HFF-Myc (cell line): Measurements from ENCODE around the gene STN1.

Source experiments
- DNase-seq: peaks from one replicate; pipeline ENCODE4 v3.0.0-alpha.2; 2011; ENCODE audit warnings: low read depth; ENCODE audit errors: extremely low read depth
- H3K4me3 ChIP-seq: replicated peaks from 2 replicates; pipeline ENCODE4 v1.5.1; 2011; ENCODE audit warnings: low read depth, mild to moderate bottlenecking, control low read depth, low read length
- CTCF ChIP-seq: IDR thresholded peaks from 2 replicates; pipeline ENCODE4 v1.5.1; 2012; ENCODE audit warnings: mild to moderate bottlenecking, low read depth, low read length, control low read depth; ENCODE audit errors: missing control alignments

STN1 gene, protein sequence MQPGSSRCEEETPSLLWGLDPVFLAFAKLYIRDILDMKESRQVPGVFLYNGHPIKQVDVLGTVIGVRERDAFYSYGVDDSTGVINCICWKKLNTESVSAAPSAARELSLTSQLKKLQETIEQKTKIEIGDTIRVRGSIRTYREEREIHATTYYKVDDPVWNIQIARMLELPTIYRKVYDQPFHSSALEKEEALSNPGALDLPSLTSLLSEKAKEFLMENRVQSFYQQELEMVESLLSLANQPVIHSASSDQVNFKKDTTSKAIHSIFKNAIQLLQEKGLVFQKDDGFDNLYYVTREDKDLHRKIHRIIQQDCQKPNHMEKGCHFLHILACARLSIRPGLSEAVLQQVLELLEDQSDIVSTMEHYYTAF

GRCh38 chr10:103918053-103918846, at the start of gene STN1:
Gene STN1 (minus strand): TSS chr10:103918184. CDS start chr10:103917594, 590 bp downstream.
- H3K4me3 ChIP-seq = peak within 1 kb of the TSS; percentile 72
- DNase-seq = peak; percentile 87
- TF ChIP-seq CTCF = no peak

GRCh38 chr10:103967448-103968071, 49.6 kb upstream of the STN1 start:
- no peak for DNase-seq
- peak overlapping the region; percentile 84 for H3K4me3 ChIP-seq
- no peak for TF ChIP-seq CTCF

- no peak for DNase-seq
- H3K4me3 ChIP-seq = peak within 1 kb of the TSS; percentile 84
- no peak for TF ChIP-seq CTCF
Measured at GRCh38 chr10:103966671-103967447, 48.9 kb upstream of the STN1 start, which contains the start of gene SLK. Gene SLK (plus strand): TSS chr10:103967140. CDS start chr10:103967746, 606 bp downstream.

DNA sequence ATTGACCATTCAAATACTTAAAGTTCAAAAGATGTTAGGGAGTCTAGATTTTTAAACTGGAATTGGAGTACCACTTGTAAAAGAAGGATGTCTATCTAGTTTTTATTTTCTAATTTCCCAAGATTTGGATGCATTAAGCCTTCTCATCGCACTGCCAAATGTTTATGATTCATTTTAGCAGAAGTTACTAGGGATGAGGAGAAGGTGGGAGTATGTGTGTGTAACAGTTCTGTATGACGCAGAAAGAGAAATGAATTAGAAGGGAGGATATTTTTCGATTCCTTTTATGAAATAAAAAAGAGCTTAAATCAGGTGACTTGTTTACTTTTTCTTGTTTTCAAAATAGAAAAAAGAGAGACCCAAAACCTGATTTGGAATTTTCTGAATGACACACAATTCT, 42.1 kb upstream of the STN1 start:
- DNase-seq = no peak
- no peak overlapping the region for H3K4me3 ChIP-seq
- TF ChIP-seq CTCF = no peak

- no peak for TF ChIP-seq CTCF
Measured at GRCh38 chr10:103958996-103959395, 41.0 kb upstream of the STN1 start.

DNA sequence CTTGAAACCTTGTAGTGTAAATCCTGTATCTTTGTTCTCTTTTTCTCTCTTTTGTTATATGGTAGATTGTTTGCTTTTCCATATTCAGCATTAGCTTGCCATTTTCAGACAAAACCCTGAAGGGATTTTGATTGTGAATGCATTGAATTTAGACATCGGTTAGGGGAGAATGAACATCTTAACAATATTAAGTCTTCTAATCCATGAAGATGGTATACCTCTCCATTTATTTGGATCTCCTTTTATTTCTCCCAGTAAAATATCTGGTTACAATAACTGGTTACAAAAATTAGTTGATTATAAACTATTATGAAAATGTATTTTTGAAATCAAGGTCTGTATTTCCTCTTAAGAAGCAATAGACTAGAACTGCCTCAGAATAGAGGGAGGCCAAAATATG, 36.6 kb upstream of the STN1 start:
- no peak for TF ChIP-seq CTCF
- H3K4me3 ChIP-seq = no peak overlapping the region
- no peak for DNase-seq

More at GRCh38 chr10:103958996-103959395, 41.0 kb upstream of the STN1 start:
- no peak overlapping the region for H3K4me3 ChIP-seq
- DNase-seq = no peak
